Measurements from ENCODE around the gene MICU1.

DNA sequence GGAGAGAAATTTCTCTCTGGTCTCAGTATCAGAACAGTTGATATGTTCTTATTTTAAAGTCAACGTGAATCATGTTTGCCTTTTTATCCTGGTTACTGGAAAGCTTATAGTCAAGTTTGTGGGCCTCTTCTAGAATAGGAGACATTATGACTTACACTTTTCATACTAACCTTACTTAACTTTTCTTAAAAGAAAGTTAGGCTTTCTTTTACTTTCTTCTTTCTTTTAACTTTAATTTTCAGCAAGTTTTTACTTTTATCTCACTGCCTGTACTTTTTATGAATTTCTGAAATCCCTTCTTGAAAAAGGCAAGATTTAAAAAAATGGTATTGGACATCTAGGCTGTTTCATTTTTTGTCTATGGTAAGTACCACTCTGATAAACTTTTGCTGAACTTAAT, 195.9 kb downstream of the MICU1 start:
- TF ChIP-seq GABPB1 (CRISPR knock-in tag; IDR thresholded peaks at IDR 0.05) (no peak), TEAD1 (CRISPR knock-in tag; IDR thresholded peaks at IDR 0.05) (no peak)
- TF ChIP-seq, protein P1, sequence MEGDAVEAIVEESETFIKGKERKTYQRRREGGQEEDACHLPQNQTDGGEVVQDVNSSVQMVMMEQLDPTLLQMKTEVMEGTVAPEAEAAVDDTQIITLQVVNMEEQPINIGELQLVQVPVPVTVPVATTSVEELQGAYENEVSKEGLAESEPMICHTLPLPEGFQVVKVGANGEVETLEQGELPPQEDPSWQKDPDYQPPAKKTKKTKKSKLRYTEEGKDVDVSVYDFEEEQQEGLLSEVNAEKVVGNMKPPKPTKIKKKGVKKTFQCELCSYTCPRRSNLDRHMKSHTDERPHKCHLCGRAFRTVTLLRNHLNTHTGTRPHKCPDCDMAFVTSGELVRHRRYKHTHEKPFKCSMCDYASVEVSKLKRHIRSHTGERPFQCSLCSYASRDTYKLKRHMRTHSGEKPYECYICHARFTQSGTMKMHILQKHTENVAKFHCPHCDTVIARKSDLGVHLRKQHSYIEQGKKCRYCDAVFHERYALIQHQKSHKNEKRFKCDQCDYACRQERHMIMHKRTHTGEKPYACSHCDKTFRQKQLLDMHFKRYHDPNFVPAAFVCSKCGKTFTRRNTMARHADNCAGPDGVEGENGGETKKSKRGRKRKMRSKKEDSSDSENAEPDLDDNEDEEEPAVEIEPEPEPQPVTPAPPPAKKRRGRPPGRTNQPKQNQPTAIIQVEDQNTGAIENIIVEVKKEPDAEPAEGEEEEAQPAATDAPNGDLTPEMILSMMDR (IDR thresholded peaks at IDR 0.05) = no peak
- TF ChIP-seq, protein P2, sequence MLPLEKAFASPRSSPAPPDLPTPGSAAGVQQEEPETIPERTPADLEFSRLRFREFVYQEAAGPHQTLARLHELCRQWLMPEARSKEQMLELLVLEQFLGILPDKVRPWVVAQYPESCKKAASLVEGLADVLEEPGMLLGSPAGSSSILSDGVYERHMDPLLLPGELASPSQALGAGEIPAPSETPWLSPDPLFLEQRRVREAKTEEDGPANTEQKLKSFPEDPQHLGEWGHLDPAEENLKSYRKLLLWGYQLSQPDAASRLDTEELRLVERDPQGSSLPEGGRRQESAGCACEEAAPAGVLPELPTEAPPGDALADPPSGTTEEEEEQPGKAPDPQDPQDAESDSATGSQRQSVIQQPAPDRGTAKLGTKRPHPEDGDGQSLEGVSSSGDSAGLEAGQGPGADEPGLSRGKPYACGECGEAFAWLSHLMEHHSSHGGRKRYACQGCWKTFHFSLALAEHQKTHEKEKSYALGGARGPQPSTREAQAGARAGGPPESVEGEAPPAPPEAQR (CRISPR knock-in tag; IDR thresholded peaks at IDR 0.05) = no peak
